Esophagus muscularis mucosa (tissue), 3 donors: Measurements from ENCODE around the gene KNOP1.

Experiments
- POLR2AphosphoS5 ChIP-seq, 2 donors: sonication (generic); formaldehyde crosslinking; IDR thresholded peaks; one replicate each; pipeline ENCODE4 v1.6.1; 2017; ENCODE audit warnings: antibody characterized with exemption in 2 of 2
- TF ChIP-seq, protein P1 (sequence below), 3 experiments: fragments of 200-600 bp in 2 of 3; fragments of 450-650 bp in 1 of 3; sonication (generic) in 2 of 3; IDR thresholded peaks; one replicate each; pipeline ENCODE4 v1.5.1; 2017 to 2019; ENCODE audit warnings: antibody characterized with exemption in 3 of 3, mild to moderate bottlenecking in 2 of 3, moderate library complexity in 1 of 3

DNA sequence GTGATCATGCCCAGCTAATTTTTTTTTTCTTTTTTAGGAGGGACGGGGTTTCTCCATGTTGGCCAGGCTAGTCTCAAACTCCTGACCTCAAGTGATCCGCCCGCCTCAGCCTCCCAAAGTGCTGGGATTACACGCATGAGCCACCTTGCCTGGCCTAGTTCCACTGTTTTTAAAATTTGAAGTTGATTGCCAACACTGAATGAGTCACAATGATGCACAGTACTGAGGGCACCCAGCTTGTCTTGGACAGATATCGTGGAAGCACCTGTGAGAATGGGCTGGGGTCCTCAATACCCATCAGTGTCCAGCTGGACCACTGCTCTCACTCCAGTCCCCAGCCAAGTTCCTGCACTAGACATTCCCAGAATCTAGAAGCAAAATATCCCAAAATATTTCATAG is 2.5 kb downstream of the KNOP1 start:
- TF ChIP-seq, protein P1, sequence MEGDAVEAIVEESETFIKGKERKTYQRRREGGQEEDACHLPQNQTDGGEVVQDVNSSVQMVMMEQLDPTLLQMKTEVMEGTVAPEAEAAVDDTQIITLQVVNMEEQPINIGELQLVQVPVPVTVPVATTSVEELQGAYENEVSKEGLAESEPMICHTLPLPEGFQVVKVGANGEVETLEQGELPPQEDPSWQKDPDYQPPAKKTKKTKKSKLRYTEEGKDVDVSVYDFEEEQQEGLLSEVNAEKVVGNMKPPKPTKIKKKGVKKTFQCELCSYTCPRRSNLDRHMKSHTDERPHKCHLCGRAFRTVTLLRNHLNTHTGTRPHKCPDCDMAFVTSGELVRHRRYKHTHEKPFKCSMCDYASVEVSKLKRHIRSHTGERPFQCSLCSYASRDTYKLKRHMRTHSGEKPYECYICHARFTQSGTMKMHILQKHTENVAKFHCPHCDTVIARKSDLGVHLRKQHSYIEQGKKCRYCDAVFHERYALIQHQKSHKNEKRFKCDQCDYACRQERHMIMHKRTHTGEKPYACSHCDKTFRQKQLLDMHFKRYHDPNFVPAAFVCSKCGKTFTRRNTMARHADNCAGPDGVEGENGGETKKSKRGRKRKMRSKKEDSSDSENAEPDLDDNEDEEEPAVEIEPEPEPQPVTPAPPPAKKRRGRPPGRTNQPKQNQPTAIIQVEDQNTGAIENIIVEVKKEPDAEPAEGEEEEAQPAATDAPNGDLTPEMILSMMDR (IDR thresholded peaks at IDR 0.05): no peak
- TF ChIP-seq POLR2AphosphoS5 (IDR thresholded peaks at IDR 0.05): no peak
